Neutrophil (primary cell): Measurements from ENCODE around the gene PPP6R3.

Source experiments
- H3K27ac ChIP-seq: fragments of 200-600 bp; sonication (generic); 2 replicates; pipeline ENCODE4 v1.5.1; 2016; ENCODE audit warnings: mild to moderate bottlenecking, moderate library complexity
- H3K27me3 ChIP-seq: fragments of 200-600 bp; sonication (generic); 2 replicates; pipeline ENCODE4 v1.6.0; 2016; ENCODE audit warnings: mild to moderate bottlenecking
- H3K36me3 ChIP-seq: fragments of 200-600 bp; sonication (generic); 2 replicates; pipeline ENCODE4 v1.5.1; 2017
- H3K4me1 ChIP-seq, 2 experiments: fragments of 200-600 bp in 1 of 2; sonication (generic) in 1 of 2; 1 replicate in 1 of 2; 2 replicates in 1 of 2; pipeline versions ENCODE4 v1.5.1 to v1.6.1; 2013 to 2016; ENCODE audit warnings: low read depth in 1 of 2, low read length in 1 of 2, mild to moderate bottlenecking in 1 of 2, moderate library complexity in 1 of 2; ENCODE audit not compliant: control insufficient read depth in 1 of 2, insufficient read depth in 1 of 2
- H3K4me3 ChIP-seq, 2 experiments: fragments of 200-600 bp in 1 of 2; sonication (generic) in 1 of 2; 1 replicate in 1 of 2; 2 replicates in 1 of 2; pipeline ENCODE4 v1.5.1; 2013 to 2016; ENCODE audit warnings: low read depth in 1 of 2, low read length in 1 of 2, mild to moderate bottlenecking in 1 of 2, moderate library complexity in 1 of 2
- H3K9me3 ChIP-seq: fragments of 200-600 bp; sonication (generic); 2 replicates; pipeline ENCODE4 v1.5.1; 2016
- TF ChIP-seq, protein P1 (sequence below): fragments of 200-600 bp; sonication (generic); IDR thresholded peaks from 2 replicates; pipeline ENCODE4 v1.5.1; 2016; ENCODE audit warnings: antibody characterized with exemption

PPP6R3 gene

DNA sequence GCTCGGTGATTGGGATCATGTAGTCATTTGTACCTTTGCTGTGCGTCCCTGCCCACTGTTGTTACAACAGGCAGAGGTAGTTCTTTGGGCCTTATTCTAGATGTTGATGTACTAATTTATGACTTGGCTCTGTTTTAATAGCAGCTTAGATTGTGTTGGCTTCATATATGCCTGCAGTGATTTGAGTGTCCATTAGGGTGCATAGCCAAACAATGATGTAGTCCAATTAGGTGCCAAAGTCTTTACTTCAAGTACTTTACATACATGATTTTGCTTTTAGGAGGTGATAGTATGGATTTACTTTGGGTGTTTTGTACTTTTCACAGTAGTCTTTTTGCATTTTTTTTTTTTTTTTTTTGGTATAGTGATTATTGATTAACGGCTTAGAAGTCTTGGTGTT lies 46.4 kb downstream of the PPP6R3 start:
- no peaks in the 10 kb centered on the region for H3K27me3 ChIP-seq
- H3K36me3 ChIP-seq, result no peaks in the 10 kb centered on the region
- H3K4me1 ChIP-seq, result peaks cover 4 to 13% of the 10 kb centered on the region in 2 experiments
- no peak overlapping the region for H3K4me3 ChIP-seq
- H3K9me3 ChIP-seq, result no peaks in the 10 kb centered on the region
- H3K27ac ChIP-seq, result no peak overlapping the region
- TF ChIP-seq, protein P1, sequence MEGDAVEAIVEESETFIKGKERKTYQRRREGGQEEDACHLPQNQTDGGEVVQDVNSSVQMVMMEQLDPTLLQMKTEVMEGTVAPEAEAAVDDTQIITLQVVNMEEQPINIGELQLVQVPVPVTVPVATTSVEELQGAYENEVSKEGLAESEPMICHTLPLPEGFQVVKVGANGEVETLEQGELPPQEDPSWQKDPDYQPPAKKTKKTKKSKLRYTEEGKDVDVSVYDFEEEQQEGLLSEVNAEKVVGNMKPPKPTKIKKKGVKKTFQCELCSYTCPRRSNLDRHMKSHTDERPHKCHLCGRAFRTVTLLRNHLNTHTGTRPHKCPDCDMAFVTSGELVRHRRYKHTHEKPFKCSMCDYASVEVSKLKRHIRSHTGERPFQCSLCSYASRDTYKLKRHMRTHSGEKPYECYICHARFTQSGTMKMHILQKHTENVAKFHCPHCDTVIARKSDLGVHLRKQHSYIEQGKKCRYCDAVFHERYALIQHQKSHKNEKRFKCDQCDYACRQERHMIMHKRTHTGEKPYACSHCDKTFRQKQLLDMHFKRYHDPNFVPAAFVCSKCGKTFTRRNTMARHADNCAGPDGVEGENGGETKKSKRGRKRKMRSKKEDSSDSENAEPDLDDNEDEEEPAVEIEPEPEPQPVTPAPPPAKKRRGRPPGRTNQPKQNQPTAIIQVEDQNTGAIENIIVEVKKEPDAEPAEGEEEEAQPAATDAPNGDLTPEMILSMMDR, result no peak

DNA sequence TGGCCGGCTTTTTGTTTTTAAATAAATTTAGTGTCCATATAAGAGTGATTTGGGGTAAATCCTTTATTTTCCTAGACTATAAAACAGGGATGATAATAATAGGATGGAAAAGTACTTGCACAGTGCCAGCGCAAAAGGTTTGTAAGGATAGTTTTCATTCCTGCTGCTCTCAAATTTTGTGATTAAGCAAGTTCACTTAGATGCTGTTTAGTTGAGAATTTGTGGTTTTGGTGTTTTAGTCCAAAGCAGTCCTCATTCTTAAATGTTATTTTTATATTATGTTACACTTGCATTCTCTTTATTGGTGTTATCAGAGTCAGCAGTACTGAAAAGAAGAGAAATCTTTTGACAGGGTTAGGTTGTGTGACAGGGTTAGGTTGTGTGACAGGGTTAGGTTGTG lies 47.9 kb downstream of the PPP6R3 start:
- peaks cover 8% of the 10 kb centered on the region for H3K36me3 ChIP-seq
- H3K4me1 ChIP-seq, result peaks cover 4 to 8% of the 10 kb centered on the region in 2 experiments
- H3K4me3 ChIP-seq, result no peak overlapping the region
- TF ChIP-seq, protein P1, result no peak
- no peaks in the 10 kb centered on the region for H3K9me3 ChIP-seq
- peak overlapping the region; percentile 4 for H3K27ac ChIP-seq
- no peaks in the 10 kb centered on the region for H3K27me3 ChIP-seq

DNA sequence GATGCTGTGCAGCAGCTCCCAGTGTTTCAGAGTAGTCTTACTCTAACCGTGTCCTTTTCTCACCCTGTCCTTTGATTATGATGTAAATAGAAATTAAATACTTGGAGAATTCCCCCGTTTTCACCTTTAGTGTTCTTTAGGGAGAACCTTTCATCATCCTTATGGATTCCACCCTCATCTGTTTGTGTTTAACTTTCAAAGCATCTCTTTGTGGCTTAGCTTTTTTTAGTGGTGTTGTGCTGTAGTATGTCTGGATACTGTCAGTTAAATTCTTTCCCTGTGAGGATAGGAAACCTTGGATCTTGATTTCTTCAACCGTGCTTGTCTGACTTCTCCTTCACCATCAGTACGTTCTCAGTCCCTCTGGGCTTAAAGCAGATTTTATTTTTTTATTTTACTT lies 48.5 kb downstream of the PPP6R3 start:
- no peaks in the 10 kb centered on the region for H3K27me3 ChIP-seq
- TF ChIP-seq, protein P1, result no peak
- H3K4me3 ChIP-seq, result no peak overlapping the region
- peak overlapping the region; percentile 4 for H3K27ac ChIP-seq
- H3K36me3 ChIP-seq, result peaks cover 8% of the 10 kb centered on the region
- peaks cover 4% of the 10 kb centered on the region in 2 experiments for H3K4me1 ChIP-seq
- H3K9me3 ChIP-seq, result no peaks in the 10 kb centered on the region

DNA sequence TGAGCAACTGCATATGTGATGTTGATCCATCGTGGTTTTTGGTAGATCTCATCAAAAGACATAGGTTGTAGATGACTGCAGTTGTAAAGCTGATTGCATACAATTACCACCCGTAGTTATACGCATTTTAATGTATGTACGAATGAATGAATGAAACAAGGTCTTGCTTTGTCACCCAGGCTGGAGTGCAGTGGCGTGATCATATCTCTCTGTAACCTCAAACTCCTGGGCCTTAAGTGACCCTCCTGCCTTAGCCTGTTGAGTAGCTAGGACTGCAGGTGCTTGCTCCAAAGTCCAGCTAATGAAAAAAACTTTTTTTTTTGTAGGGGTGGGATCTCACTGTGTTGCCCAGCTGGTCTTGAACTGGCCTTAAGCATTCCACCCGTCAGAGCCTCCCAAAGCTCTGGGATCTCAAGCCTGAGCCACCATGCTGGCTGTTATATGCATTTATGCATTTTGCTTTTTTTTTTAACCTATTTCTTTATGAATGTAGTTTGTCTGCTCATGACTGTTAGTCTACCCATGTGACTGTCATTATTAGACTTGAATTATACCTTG lies 53.5 kb downstream of the PPP6R3 start:
- H3K36me3 ChIP-seq, result peaks cover 8% of the 10 kb centered on the region
- H3K27ac ChIP-seq, result no peak overlapping the region
- H3K4me1 ChIP-seq, result peaks cover 7 to 12% of the 10 kb centered on the region in 2 experiments
- H3K27me3 ChIP-seq, result no peaks in the 10 kb centered on the region
- H3K9me3 ChIP-seq, result no peaks in the 10 kb centered on the region
- H3K4me3 ChIP-seq, result no peak overlapping the region
- TF ChIP-seq, protein P1, result no peak

DNA sequence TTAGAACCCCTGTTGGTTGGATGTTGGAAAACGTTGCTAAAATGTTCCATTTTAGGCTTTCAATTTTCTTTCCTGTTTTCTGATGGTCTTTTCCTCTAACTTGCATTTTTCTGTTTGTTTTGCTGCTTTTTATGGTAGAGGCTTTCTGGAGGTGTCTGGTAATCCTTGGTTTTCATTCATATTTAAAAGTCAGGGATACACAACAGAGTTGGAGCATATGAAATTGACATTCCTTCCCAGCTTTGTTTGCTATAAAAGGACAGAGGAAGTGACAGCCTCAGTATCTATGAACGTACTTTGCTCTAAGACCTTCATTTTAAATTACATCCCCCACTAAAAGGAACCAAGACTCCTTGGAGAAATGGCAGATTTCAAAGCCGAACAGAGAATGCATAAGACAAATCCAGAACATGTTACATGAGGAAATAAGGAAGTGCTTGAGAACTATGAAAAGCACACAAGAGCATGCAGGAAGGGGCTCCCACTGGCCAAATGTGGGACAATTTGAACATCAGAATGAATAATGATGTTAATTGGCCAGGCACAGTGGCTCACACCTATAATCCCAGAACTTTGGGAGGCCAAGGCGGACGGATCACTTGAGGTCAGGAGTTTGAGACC lies 56.7 kb downstream of the PPP6R3 start:
- Histone ChIP-seq H3K27me3 (no peaks in the 10 kb centered on the region), H3K27ac (no peak overlapping the region), H3K4me1 (peaks cover 14 to 21% of the 10 kb centered on the region in 2 experiments), H3K9me3 (no peaks in the 10 kb centered on the region), H3K4me3 (no peak overlapping the region), H3K36me3 (peaks cover 34% of the 10 kb centered on the region)
- TF ChIP-seq, protein P1, result no peak
